K562 (cell line): ENCODE data around the gene MFAP1. TPM values are rescaled to one million over a fixed set of nuclear protein-coding genes. Genes with fewer than 3 reads are reported as not detected.
A peak's percentile ranks its signal among the peaks of the same experiment; 100 is the strongest.

Source experiments
- ASH1L ChIP-seq: fragments of 450-650 bp; IDR thresholded peaks from 2 replicates; pipeline ENCODE4 v1.6.1; 2018; ENCODE audit warnings: borderline replicate concordance, mild to moderate bottlenecking, low read depth; ENCODE audit not compliant: partially characterized antibody
- BMI1 ChIP-seq: fragments of 150-350 bp; IDR thresholded peaks from 2 replicates; pipeline ENCODE4 v1.6.1; 2014; ENCODE audit warnings: low read length
- CTBP1 ChIP-seq: fragments of 450-650 bp; IDR thresholded peaks from 2 replicates; pipeline ENCODE4 v1.6.1; 2016; ENCODE audit warnings: borderline replicate concordance
- IFI16 ChIP-seq: fragments of 250-450 bp; sonication (Bioruptor Pico); IDR thresholded peaks from 2 replicates; pipeline ENCODE4 v2.1.2; 2022; ENCODE audit warnings: mild to moderate bottlenecking, inconsistent platforms
- PHF8 ChIP-seq: fragments of 200-600 bp; sonication (generic); IDR thresholded peaks from 2 replicates; pipeline ENCODE4 v1.6.1; 2012; ENCODE audit warnings: mixed run types, mild to moderate bottlenecking, inconsistent platforms, low read length, moderate library complexity, borderline replicate concordance
- PPARD ChIP-seq: fragments of 250-450 bp; sonication (Bioruptor Pico); IDR thresholded peaks from 2 replicates; pipeline ENCODE4 v1.8.0; 2022; ENCODE audit warnings: inconsistent platforms, mild to moderate bottlenecking, moderate library complexity
- RFX5 ChIP-seq: IDR thresholded peaks from 2 replicates; pipeline ENCODE4 v1.6.1; 2011; ENCODE audit warnings: low read depth, mild to moderate bottlenecking, improper control_type of control experiment, low read length
- XRCC5 ChIP-seq: fragments of 200-400 bp; formaldehyde crosslinking; IDR thresholded peaks from 2 replicates; pipeline ENCODE4 v1.6.1; 2017; ENCODE audit warnings: low read depth, mild to moderate bottlenecking, low read length
- ZNF431 ChIP-seq: sonication (generic); formaldehyde crosslinking; IDR thresholded peaks from 2 replicates; pipeline ENCODE4 v1.8.0; 2022; ENCODE audit warnings: mild to moderate bottlenecking, missing genetic modification reagents
- polyA plus RNA-seq, 8 experiments: library from polyadenylated mRNA; depleted of rRNA in 4 of 8; stranded (reverse) in 5 of 8; unstranded in 3 of 8; fragments of >200 nt; fragmentation: Nextera tagmentation in 2 of 8; fragmentation: Illumina TruSeq in 1 of 8; extraction: Ambion mirVana in 2 of 8; extraction: Trizol in 1 of 8; gene quantifications; 2 replicates each; pipeline versions ENCODE4 v1.2.1 to v1.2.3, GENCODE V29; 2011 to 2014; ENCODE audit warnings: inconsistent platforms in 1 of 8, missing spikeins in 1 of 8
- total RNA-seq, 7 experiments: library from RNA; depleted of rRNA in 6 of 7; stranded (reverse); fragments of >200 nt in 6 of 7; fragmentation: Illumina TruSeq in 2 of 7; extraction: Trizol in 2 of 7; gene quantifications; 2 replicates each; pipeline versions ENCODE4 v1.2.1 to v1.2.3, GENCODE V29; 2011 to 2021; ENCODE audit warnings: low replicate concordance in 1 of 7
- TF ChIP-seq, protein P1 (sequence below), 2 experiments: fragments of 150-350 bp in 1 of 2; IDR thresholded peaks; 2 replicates each; pipeline ENCODE4 v1.6.1; 2012 to 2016; ENCODE audit warnings: low read depth in 2 of 2, low read length in 2 of 2, mild to moderate bottlenecking in 1 of 2, moderate library complexity in 1 of 2
- TF ChIP-seq, protein P2 (sequence below): fragments of 250-450 bp; sonication (Bioruptor Pico); IDR thresholded peaks from 2 replicates; pipeline ENCODE4 v1.8.0; 2022; ENCODE audit warnings: inconsistent platforms
- TF ChIP-seq, protein P3 (sequence below): conservative IDR thresholded peaks from 2 replicates; pipeline ENCODE4 v1.6.1; 2011; ENCODE audit warnings: low read depth, mild to moderate bottlenecking, low read length; ENCODE audit not compliant: control insufficient read depth
- TF ChIP-seq, protein P4 (sequence below): fragments of 450-650 bp; IDR thresholded peaks from 2 replicates; pipeline ENCODE4 v1.7.1; 2018; ENCODE audit warnings: mild to moderate bottlenecking, low read depth; ENCODE audit not compliant: partially characterized antibody

The MFAP1 gene
- total and polyA plus RNA-seq, 9 of the 15 experiments (the other 6 are each of a cell fraction or from before 2014, with no cell fraction given), result 34.9 to 64.1 (median 48.2) TPM

DNA sequence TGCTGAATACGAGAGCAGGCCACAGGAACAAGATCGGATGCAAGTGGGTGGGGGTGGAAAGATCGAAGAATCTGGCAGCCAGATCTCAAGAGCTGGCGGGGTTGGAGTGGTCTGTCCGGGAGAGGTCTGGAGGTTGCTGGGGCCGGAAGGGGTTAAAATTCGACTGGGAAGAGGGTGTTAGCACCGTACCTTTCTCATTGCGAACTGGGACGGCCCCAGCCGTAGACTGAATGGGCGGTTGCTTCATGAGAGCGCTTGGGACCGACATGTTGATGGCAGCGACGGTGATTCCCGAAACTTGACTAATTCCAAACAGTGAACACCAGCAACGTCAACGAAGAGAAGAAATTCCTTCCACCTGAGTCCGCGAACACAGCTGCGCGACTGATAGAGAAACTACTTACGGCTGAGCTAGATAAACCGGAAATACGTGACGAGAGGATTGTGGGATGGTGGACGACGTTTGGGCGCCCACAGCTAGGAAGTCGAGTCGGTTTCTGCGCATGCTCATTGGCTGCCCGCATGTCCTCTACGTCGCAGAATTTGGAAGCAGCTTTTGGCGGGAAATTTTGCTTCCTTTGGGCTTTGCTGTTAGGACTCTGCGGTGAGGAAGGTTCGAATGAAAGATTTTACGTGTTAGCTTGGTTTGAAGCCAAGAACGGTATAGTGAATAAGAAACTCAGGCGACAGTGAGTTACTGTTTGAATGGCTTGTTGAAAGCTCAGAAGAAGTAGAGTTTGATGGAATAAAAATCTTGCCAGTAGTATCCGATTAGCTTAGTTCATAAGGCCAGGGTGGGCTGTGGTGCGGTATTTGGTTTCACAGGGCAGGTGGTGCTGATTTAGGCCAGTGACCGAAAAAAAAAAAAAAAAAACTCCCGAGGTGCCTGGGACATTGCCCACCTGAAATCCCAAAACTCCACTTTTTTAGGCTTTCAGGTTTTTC is at the start of gene MFAP1 (continued):
- TF ChIP-seq, protein P1, sequence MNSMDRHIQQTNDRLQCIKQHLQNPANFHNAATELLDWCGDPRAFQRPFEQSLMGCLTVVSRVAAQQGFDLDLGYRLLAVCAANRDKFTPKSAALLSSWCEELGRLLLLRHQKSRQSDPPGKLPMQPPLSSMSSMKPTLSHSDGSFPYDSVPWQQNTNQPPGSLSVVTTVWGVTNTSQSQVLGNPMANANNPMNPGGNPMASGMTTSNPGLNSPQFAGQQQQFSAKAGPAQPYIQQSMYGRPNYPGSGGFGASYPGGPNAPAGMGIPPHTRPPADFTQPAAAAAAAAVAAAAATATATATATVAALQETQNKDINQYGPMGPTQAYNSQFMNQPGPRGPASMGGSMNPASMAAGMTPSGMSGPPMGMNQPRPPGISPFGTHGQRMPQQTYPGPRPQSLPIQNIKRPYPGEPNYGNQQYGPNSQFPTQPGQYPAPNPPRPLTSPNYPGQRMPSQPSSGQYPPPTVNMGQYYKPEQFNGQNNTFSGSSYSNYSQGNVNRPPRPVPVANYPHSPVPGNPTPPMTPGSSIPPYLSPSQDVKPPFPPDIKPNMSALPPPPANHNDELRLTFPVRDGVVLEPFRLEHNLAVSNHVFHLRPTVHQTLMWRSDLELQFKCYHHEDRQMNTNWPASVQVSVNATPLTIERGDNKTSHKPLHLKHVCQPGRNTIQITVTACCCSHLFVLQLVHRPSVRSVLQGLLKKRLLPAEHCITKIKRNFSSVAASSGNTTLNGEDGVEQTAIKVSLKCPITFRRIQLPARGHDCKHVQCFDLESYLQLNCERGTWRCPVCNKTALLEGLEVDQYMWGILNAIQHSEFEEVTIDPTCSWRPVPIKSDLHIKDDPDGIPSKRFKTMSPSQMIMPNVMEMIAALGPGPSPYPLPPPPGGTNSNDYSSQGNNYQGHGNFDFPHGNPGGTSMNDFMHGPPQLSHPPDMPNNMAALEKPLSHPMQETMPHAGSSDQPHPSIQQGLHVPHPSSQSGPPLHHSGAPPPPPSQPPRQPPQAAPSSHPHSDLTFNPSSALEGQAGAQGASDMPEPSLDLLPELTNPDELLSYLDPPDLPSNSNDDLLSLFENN (IDR thresholded peaks at IDR 0.05; ENCODE audit: low read depth in 2 of 2, low read length in 2 of 2), result peak in 1 of 2 experiments; percentile 83; a peak in 2 of 4 replicates
- TF ChIP-seq, protein P2, sequence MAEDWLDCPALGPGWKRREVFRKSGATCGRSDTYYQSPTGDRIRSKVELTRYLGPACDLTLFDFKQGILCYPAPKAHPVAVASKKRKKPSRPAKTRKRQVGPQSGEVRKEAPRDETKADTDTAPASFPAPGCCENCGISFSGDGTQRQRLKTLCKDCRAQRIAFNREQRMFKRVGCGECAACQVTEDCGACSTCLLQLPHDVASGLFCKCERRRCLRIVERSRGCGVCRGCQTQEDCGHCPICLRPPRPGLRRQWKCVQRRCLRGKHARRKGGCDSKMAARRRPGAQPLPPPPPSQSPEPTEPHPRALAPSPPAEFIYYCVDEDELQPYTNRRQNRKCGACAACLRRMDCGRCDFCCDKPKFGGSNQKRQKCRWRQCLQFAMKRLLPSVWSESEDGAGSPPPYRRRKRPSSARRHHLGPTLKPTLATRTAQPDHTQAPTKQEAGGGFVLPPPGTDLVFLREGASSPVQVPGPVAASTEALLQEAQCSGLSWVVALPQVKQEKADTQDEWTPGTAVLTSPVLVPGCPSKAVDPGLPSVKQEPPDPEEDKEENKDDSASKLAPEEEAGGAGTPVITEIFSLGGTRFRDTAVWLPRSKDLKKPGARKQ, result no peak
- peak; percentile 62; the same call in 1 of the 2 replicates for TF ChIP-seq CTBP1
- TF ChIP-seq BMI1, result no peak
- peak; percentile 57; the same call in 1 of the 2 replicates for TF ChIP-seq ZNF431 (CRISPR knock-in tag)
- no peak for TF ChIP-seq RFX5
- TF ChIP-seq, protein P3, sequence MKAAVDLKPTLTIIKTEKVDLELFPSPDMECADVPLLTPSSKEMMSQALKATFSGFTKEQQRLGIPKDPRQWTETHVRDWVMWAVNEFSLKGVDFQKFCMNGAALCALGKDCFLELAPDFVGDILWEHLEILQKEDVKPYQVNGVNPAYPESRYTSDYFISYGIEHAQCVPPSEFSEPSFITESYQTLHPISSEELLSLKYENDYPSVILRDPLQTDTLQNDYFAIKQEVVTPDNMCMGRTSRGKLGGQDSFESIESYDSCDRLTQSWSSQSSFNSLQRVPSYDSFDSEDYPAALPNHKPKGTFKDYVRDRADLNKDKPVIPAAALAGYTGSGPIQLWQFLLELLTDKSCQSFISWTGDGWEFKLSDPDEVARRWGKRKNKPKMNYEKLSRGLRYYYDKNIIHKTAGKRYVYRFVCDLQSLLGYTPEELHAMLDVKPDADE, result no peak; the same call in 1 of the 2 replicates
- TF ChIP-seq PPARD (CRISPR knock-in tag), result no peak
- no peak for TF ChIP-seq IFI16 (CRISPR knock-in tag)
- TF ChIP-seq, protein P4, sequence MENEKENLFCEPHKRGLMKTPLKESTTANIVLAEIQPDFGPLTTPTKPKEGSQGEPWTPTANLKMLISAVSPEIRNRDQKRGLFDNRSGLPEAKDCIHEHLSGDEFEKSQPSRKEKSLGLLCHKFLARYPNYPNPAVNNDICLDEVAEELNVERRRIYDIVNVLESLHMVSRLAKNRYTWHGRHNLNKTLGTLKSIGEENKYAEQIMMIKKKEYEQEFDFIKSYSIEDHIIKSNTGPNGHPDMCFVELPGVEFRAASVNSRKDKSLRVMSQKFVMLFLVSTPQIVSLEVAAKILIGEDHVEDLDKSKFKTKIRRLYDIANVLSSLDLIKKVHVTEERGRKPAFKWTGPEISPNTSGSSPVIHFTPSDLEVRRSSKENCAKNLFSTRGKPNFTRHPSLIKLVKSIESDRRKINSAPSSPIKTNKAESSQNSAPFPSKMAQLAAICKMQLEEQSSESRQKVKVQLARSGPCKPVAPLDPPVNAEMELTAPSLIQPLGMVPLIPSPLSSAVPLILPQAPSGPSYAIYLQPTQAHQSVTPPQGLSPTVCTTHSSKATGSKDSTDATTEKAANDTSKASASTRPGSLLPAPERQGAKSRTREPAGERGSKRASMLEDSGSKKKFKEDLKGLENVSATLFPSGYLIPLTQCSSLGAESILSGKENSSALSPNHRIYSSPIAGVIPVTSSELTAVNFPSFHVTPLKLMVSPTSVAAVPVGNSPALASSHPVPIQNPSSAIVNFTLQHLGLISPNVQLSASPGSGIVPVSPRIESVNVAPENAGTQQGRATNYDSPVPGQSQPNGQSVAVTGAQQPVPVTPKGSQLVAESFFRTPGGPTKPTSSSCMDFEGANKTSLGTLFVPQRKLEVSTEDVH, result peak; percentile 99
- peak; percentile 78; the same call in 1 of the 2 replicates for TF ChIP-seq PHF8
- TF ChIP-seq ASH1L, result peak; percentile 45
- peak; percentile 45; the same call in 1 of the 2 replicates for TF ChIP-seq XRCC5
